Fibroblast of skin of scalp (primary cell): ENCODE measurements around the gene CD96.
A peak's percentile ranks its signal among the peaks of the same experiment; 100 is the strongest.

Experiments
- DNase-seq: peaks from one replicate; pipeline ENCODE4 v3.0.0-alpha.2; 2013

Gene CD96

DNA sequence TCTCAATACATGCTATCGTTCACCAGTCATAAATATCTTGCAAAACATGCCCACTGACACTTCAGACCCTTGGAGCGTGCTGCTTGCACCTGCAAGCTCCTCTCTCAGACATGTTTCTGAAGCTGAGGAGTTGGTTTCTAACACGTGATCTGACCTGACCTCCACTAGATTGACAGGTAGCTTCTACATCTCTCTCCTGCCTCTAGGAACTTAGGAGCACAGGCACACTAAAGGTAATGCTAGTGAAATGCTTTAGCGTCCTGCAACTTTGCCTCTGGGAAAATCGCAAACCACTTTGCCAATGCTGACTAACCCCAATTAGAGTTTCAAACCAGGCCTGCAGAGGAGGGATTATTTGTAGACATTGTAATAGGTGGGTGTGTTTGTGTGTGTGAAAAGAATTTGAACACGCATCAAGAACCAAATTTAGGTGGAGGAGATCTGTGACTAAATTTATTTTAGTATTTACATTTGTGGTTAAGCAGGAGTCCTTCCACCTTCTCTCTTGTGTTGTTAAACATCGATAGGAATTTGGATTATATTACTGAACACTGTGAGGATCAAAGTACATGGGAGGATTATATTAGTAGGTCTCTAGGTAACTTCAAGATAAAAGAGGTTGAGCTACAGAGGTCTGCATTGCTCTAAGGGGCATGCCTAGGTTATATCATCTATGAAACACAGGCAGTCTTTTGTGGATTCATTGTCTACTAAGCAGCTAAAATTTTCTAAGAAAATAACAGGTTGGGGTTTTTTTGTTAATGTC, 139.8 kb downstream of the CD96 start:
- no peak for DNase-seq

DNA sequence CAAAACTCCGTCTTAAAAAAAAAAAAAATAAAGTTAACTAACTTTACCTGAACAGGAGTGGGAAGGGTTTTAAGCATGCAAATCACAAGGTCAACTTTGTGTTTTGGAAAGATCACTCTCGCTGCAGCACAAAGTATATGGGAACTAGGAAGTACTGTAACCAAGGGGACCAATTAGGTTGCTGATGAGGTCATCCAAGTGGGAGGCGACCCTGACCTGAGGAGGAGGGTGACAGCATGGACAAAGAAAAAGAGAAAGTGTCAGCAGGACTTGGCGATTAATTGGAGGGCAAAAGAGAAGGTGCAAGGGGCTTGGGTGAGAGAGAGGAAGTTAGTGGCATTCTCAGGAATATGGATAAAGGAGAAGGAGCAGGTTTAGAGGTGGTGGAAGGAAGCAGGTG, 142.6 kb downstream of the CD96 start:
- no peak for DNase-seq

DNA sequence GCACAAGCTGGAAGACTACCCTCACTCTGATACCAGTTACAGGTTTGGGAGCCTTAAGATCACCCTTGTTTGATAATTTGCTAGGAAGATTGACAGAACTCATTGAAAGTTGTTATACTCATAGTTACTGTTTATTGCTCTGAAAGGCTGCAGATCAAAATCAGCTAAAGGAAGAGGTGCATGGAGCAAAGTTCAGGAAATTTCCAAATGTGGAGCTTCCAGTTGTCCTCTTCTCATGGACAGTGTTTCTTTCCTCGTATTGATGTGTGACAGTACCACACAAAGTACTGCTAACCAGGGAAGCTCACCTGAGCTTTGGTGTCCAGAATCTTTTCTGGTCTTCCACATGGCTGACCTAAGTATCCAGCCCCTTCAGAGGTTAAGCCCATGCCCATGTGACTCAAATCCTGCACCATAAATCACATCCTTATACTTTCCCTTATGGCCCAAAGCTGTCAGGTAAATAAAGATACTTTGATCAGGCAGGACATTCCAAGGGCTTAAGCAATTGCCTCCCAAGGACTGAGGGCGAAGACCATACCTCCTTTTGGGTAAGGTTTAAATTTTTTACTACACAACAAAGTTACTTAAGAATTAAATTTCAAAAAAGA, 146.3 kb downstream of the CD96 start:
- no peak for DNase-seq

DNA sequence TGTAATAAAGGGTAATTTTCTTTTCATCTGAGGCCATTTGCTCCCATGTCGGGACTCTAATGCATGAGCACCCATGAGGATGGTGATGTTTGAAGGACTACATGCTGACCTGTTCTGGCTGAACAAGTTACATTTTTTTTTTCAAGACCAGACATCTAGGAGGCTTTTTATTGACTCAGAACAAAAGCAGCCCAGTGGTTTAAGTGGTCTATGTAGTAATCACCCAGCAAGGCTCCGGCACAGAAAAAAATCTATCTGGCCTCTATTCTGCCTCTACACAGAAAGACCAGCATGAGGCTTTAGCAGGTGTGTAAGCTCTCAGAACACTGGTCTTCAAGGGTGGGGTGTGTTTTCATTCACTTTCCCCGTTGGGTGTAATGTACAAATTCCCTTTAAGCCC, 148.2 kb downstream of the CD96 start:
- peak; percentile 60 for DNase-seq

DNA sequence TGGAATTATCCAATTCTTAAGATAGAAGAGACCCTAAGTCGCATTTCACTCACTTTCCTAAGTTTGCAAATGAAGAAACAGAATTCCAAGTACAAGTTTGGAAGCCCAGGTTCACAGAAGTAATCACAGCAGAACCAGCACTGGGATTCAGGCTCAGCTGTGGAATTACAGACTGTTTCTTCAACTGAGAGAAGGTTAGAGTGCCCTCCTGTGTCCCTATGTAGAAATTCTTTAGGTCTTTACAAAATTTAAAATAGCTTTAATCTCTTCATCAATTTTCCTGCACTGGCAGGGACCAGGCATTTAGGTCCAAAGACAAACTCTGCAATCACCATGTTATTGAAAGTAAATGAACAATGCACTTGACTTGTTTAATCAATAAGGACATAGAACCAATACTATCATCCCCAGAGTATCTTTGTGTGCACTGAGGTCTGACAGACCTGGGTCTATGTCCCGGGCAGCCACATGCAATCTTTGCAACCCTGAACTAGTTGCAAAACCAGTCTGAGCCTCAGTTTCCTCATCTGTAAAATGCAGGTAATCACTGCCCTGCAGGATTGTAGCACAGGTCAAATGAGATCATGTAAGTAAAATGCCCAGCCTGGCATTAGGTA, 149.4 kb downstream of the CD96 start:
- peak; percentile 59 for DNase-seq

DNA sequence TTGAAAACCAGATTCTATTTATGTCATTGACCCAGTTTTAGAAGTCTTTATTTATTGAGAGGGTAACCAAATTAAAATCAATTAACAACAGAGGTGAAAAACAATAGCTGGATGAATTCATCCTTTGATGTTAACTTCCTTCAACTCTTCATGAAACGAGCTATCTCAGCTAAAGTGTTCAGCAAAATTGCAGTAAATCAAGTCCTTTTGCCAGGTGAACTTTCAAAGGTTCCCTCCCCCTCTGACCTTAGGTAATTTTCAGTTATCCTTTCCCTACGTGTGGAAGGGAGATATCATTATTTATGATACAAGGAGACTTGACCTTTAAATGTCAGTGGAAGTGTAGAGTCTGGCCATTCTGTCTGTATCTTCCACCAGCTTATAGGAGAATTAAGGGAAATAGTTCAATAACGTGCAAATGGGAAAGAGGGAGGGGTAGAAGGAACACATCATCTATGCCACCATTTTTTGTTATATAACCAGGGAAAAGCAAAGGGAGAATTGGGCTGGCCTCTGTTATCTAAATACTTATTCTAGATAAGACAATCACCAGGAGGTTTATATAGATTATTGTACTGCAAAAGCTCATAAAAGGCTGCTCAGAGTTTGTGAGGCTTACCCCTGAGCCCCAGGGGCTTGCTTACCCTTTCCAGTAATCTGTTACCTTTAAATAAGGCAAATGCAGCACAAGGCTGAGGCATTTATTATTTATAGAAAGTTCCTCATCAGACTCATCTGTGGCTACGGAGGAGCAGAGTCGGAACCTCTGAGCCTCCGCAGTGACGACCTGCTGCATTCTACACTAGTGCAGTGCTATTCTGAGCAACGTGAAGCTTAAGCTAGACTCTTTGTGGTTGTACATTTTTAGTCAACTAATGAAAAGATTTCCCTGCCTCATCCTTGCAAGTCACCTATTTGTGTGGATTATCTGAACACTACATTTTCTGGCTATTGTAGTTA, 150.9 kb downstream of the CD96 start:
- DNase-seq, result no peak

DNA sequence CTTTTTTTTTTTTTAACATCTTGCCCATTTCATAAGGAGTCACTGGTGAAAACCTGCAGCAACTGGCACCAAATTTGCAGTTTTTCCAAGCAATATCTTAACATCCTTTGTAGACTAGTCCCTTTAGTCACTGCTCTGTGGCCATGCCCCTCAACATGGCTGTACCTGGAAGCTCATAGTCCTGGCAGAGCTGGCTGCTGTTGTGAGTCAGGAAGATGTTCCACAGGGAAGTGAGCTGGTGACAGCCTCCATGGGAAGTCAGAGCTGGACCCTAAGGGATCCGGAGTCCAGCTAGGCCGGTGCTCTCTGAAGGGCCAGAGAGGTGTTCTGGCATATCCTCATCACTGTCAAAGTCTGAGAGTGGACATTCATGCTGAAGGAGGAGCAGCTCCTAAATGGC, 152.5 kb downstream of the CD96 start:
- no peak for DNase-seq

DNA sequence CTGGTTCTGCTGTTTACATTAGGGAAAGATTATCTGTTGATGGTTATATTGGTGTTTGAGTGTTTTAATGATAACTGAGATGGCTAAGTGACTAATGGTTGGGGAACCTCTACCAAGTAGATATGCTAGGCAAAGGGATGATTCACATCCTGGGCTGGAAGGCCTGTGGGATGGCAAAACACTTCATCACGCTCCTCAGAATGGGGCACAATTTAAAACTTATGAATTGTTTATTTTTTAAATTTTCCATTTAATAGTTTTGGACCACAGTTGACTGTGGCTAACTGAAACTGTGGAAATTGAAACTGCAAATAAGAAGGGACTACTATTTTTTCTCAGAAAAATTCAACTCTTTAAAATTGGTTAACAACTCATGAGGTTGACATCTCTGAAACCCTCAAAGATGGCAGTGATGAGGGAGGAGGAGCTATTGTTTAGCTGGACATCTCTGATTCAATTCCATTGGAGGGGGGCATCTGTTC, 153.7 kb downstream of the CD96 start:
- DNase-seq, result peak; percentile 85

DNA sequence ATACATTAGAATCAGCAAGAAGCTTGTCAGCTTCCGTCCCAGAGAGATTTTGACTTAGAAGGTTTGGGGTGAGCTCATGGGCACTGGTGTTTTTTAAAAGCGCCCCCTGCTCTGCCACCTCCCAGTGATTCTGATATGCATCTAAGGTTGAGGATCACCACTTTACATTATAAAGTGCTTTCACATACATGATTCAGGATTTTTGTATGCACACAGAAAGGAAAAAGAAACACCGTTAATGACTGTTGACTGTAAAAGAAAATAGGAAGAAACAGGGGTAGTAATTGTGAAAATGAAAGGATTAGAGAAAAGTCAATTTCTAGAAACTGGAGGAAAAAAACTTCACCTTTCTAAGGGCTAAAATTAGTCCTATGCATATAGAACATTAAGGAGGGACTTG, 158.1 kb downstream of the CD96 start:
- no peak for DNase-seq

DNA sequence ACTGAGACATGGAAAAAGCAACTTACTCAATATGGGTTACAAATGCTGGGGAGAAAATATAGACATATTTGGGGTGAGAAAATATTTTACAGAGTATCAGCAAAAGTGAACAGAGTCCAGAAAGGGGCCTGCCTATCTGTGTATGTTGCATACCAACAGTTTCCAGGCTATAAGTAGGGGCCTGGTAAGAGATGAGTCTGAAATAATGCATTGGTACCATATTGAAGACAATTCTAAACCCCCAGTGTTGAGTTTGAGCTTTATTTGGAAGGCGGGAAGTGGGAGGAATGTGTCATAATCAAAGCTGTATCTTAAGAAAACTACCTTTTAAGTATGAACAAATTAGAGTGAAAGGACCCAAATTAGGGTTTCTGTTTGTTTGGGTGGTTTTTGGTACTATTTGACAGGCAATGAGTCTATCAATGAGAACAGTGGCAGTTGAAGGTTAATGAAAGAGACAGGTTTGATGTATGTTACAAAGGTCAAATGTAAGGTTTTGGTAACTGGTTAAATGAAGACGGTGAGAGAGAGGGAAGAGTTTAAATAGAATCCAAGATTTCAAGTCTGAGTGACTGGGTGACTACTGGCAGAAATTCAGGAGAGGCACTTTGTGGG, 159.4 kb downstream of the CD96 start:
- DNase-seq, result no peak
